Measurements from ENCODE around the gene AUH.

GRCh38 chr9:91247278-91247677 lies 114.4 kb downstream of the AUH start:
- no peak for TF ChIP-seq CTCF (IDR thresholded peaks at IDR 0.05; ENCODE audit: low read depth, low read length)
- TF ChIP-seq EZH2phosphoT487 (IDR thresholded peaks at IDR 0.05; ENCODE audit: low read depth) = no peak
